Heart right ventricle (tissue), 16 donors: ENCODE results near the gene HOXA11. TPM values are rescaled to one million over a fixed set of nuclear protein-coding genes. Genes with fewer than 3 reads are reported as not detected.

Experiments
- ATAC-seq, 8 donors: fragments of 200-7000 bp; cut with Tn5 transposase; one replicate each; pipeline ENCODE4 v1.9.1; 2020; ENCODE audit warnings: mild to moderate bottlenecking in 8 of 8, moderate library complexity in 8 of 8, moderate number of reproducible peaks in 1 of 8
- DNase-seq, 2 donors: peaks; one replicate each; pipeline ENCODE4 v3.0.0-alpha.2; 2020
- H3K27ac ChIP-seq, 10 donors: fragments of 200-600 bp; sonication (generic) in 2 of 10; one replicate each; pipeline versions ENCODE4 v1.5.0 to v1.8.0; 2020 to 2022; ENCODE audit warnings: mild to moderate bottlenecking in 3 of 10
- H3K27me3 ChIP-seq, 7 donors: fragments of 200-600 bp; one replicate each; pipeline ENCODE4 v1.8.0; 2021 to 2022; ENCODE audit warnings: mild to moderate bottlenecking in 2 of 7
- H3K36me3 ChIP-seq, 9 donors: fragments of 200-600 bp; sonication (generic) in 1 of 9; one replicate each; pipeline versions ENCODE4 v1.5.0 to v1.8.0; 2020 to 2022; ENCODE audit warnings: mild to moderate bottlenecking in 2 of 9
- H3K4me1 ChIP-seq, 9 donors: fragments of 200-600 bp; sonication (generic) in 1 of 9; one replicate each; pipeline versions ENCODE4 v1.5.0 to v1.8.0; 2020 to 2022; ENCODE audit warnings: mild to moderate bottlenecking in 4 of 9
- H3K4me3 ChIP-seq, 10 donors: fragments of 200-600 bp; sonication (generic) in 2 of 10; one replicate each; pipeline versions ENCODE4 v1.5.0 to v1.8.0; 2020 to 2022; ENCODE audit warnings: mild to moderate bottlenecking in 7 of 10, moderate library complexity in 2 of 10
- H3K9me3 ChIP-seq, 11 donors: fragments of 200-600 bp in 10 of 11; sonication (generic) in 2 of 11; one replicate each; pipeline versions ENCODE4 v1.5.0 to v1.8.0; 2013 to 2022; ENCODE audit warnings: mild to moderate bottlenecking in 2 of 11, control low read depth in 1 of 11, moderate library complexity in 1 of 11
- CTCF ChIP-seq, 9 donors: fragments of 200-600 bp; sonication (generic) in 2 of 9; IDR thresholded peaks; one replicate each; pipeline versions ENCODE4 v1.5.0 to v1.8.0; 2021 to 2022; ENCODE audit warnings: antibody characterized with exemption in 9 of 9, mild to moderate bottlenecking in 5 of 9, moderate library complexity in 1 of 9
- WGBS, 2 donors: extraction: QIAGEN DNeasy Blood & Tissue Kit; methylation state at CpG; one replicate each; pipeline ENCODE4 v1.1.7; 2013; ENCODE audit warnings: inconsistent platforms in 1 of 2; 5-methylcytosine and 5-hydroxymethylcytosine counted together
- intact Hi-C, 10 donors: fragments of 100-400 bp; cut with DNase I; formaldehyde crosslinking; loops; one replicate each; pipeline versions ENCODE4 v1.11.1 to v1.14.2; 2022
- polyA plus RNA-seq, 2 donors: library from polyadenylated mRNA; stranded (reverse); fragments of 200-250 nt; gene quantifications; one replicate each; pipeline ENCODE4 v1.2.3, GENCODE V29; 2013
- total RNA-seq, 10 donors: library from RNA; stranded (reverse); fragmentation: NEBNext Ultra II Directional in 3 of 10; extraction: Animal tissue kit (Norgen Biotek cat#: 25700) in 3 of 10; gene quantifications; one replicate each; pipeline versions ENCODE4 v1.2.1 to v1.2.4, GENCODE V29; 2021 to 2023
- donor health status: Arrhythmogenic right ventricular cardiomyopathy.
- donor health status: ischemic (EF 13 %, LVEDD 7.1; RV severe dilation, severe dysfunction).
- donor health status: healthy with polysubstance abuse.
- donor health status: DM: no; HTN: yes; CAD: no.
- donor health status: DM: no; HTN: no; CAD: no.
- donor health status: ischemic (EF 25% LVEDD 6.9; RV normal size, moderate dysfunction).
- donor health status: ischemic (EF 25% LVEDD 5.7; RV mildly dilated, moderate dysfunction).
- donor health status: healthy.
- donor health status: DM: yes; HTN: yes; CAD: no.
- donor health status: Ischemic cardiomyopathy.
- donor health status: ischemic (EF 35%, LVEDD 5.7; RV mildly dilated, moderate dysfunction).
- donor health status: nonischemic (EF 11% LVEDD 7.7; RV severe dilation, severe dysfunction).
- donor health status: DM: yes; HTN: yes; CAD: no.
- donor health status: PGD.
- donor health status: ischemic (EF 29% LVEDD 5.4; RV normal size, mild dysfunction).
- donor health status: nonischemic (EF 23%, LVEDD 6.1; RV moderate dilation, normal function).

HOXA11 gene
- total and polyA plus RNA-seq, 12 donors = not detected

GRCh38 chr7:27151931-27152815, 32.9 kb downstream of the HOXA11 start, which contains the start of gene HOXA3:
Gene HOXA3 (minus strand): TSS chr7:27152583. CDS start chr7:27110640, 41,943 bp downstream.
- H3K4me3 ChIP-seq = peak within 1 kb of the TSS in 1 of 10 donors; percentile 41
- no peak for DNase-seq
- 5% methylated on average over 53 of the region's 53 CpGs for WGBS, 2 donors
- intact Hi-C loops = loop anchor here in 4 of 10 donors (10.0 kb wide), 4 partner anchors 297 to 1297 kb away; no protein-coding TSS in a partner anchor
- no peak for TF ChIP-seq CTCF (IDR thresholded peaks at IDR 0.05)
- H3K27ac ChIP-seq = no peak within 1 kb of the TSS
- peaks cover 0 to 8% (median 0%) of the 10 kb centered on the region in 9 donors for H3K36me3 ChIP-seq
- no peaks in the 10 kb centered on the region for H3K9me3 ChIP-seq
- ATAC-seq = no peak
- H3K27me3 ChIP-seq = peaks cover 75 to 100% (median 100%) of the 10 kb centered on the region in 7 donors
- peaks cover 0 to 70% (median 39%) of the 10 kb centered on the region in 9 donors for H3K4me1 ChIP-seq

- ATAC-seq (no peak), DNase-seq (no peak)
- TF ChIP-seq CTCF (IDR thresholded peaks at IDR 0.05) = no peak
- H3K36me3 ChIP-seq = peaks cover 0 to 5% (median 0%) of the 10 kb centered on the region in 9 donors
- 1 to 6% methylated on average over 27 of the region's 27 CpGs for WGBS, 2 donors
- H3K4me3 ChIP-seq = peak overlapping the region in 9 of 10 donors; percentile 16 to 47 (median 30)
- H3K4me1 ChIP-seq = peaks cover 0 to 65% (median 37%) of the 10 kb centered on the region in 9 donors
- intact Hi-C loops = loop anchor here in 4 of 10 donors (10.0 kb wide), 4 partner anchors 297 to 1297 kb away; no protein-coding TSS in a partner anchor
- no peaks in the 10 kb centered on the region for H3K9me3 ChIP-seq
- peaks cover 68 to 100% (median 100%) of the 10 kb centered on the region in 7 donors for H3K27me3 ChIP-seq
- H3K27ac ChIP-seq = no peak overlapping the region
Measured at GRCh38 chr7:27151341-27151930, 33.6 kb downstream of the HOXA11 start.

GRCh38 chr7:27150568-27151340, 34.3 kb downstream of the HOXA11 start:
- no peaks in the 10 kb centered on the region for H3K9me3 ChIP-seq
- H3K4me1 ChIP-seq = peaks cover 0 to 58% (median 31%) of the 10 kb centered on the region in 9 donors
- DNase-seq (peak in 1 of 2 donors; percentile 66), ATAC-seq (peak; percentile 62 to 85 (median 78))
- intact Hi-C loops = loop anchor here in 4 of 10 donors (10.0 kb wide), 4 partner anchors 296 to 1296 kb away; no protein-coding TSS in a partner anchor
- peak; percentile 60 to 87 (median 80) for TF ChIP-seq CTCF (IDR thresholded peaks at IDR 0.05)
- 1 to 2% methylated on average over 58 of the region's 58 CpGs for WGBS, 2 donors
- no peaks in the 10 kb centered on the region for H3K36me3 ChIP-seq
- peaks cover 63 to 100% (median 100%) of the 10 kb centered on the region in 7 donors for H3K27me3 ChIP-seq
- no peak overlapping the region for H3K27ac ChIP-seq
- H3K4me3 ChIP-seq = peak overlapping the region in 9 of 10 donors; percentile 16 to 47 (median 30)
